GM12878 (cell line): ENCODE results near the gene PPP2R5A. TPM values are rescaled to one million over a fixed set of nuclear protein-coding genes. Genes with fewer than 3 reads are reported as not detected.

Experiments used
- ATAC-seq: fragments of 200-7000 bp; cut with Tn5 transposase; 3 replicates; pipeline ENCODE4 v1.9.1; 2020; ENCODE audit warnings: mild to moderate bottlenecking, moderate library complexity
- BruUV-seq: library from RNA; stranded (reverse); fragments of 400-500 nt; replicated peaks from 2 replicates; lab custom pipeline; 2021; lab: Mats Ljungman, UMichigan
- CTCF ChIA-PET: fragments of 300-600 bp; sonication (Branson Sonifier 250); formaldehyde crosslinking; extraction: SDS; loops from one replicate; lab custom pipeline; 2021; ENCODE audit warnings: inconsistent platforms; lab: Yijun Ruan, JAX
- POLR2A ChIA-PET: fragments of 350-600 bp; formaldehyde crosslinking; extraction: SDS; loops from one replicate; lab custom pipeline; 2021; ENCODE audit warnings: inconsistent platforms; lab: Charles Lee
- RAD21 ChIA-PET: fragments of 300-600 bp; sonication (Branson Sonifier 250); formaldehyde crosslinking; loops from one replicate; lab custom pipeline; 2023; ENCODE audit warnings: antibody characterized with exemption; ENCODE audit not compliant: unreplicated experiment; lab: Charles Lee
- SMC1A ChIA-PET: fragments of 300-600 bp; sonication (Branson Sonifier 250); formaldehyde crosslinking; loops from one replicate; lab custom pipeline; 2023; ENCODE audit not compliant: unreplicated experiment, uncharacterized antibody; lab: Charles Lee
- DNase-seq: peaks from one replicate; pipeline ENCODE4 v3.0.0-alpha.2; 2011; ENCODE audit warnings: low read depth, low spot score
- FAIRE-seq: peaks from 3 replicates; lab custom pipeline; 2011; peaks lifted over from hg19 to GRCh38; lab: Jason Lieb, UNC
- H2AFZ ChIP-seq: 2 replicates; pipeline ENCODE4 v1.6.0; 2011; ENCODE audit warnings: low read depth, low read length, control low read depth; ENCODE audit not compliant: control insufficient read depth
- H3K27ac ChIP-seq: 2 replicates; pipeline ENCODE4 v1.5.1; 2011; ENCODE audit warnings: control low read depth; ENCODE audit not compliant: control insufficient read depth, insufficient read depth
- H3K27me3 ChIP-seq, 2 experiments: replicated peaks in 1 of 2; 2 replicates each; pipeline versions ENCODE4 v1.6.0 to v1.6.1; 2011; ENCODE audit warnings: low read length in 1 of 2; ENCODE audit not compliant: control insufficient read depth in 2 of 2, insufficient read depth in 2 of 2
- H3K36me3 ChIP-seq, 2 experiments: 2 replicates each; pipeline ENCODE4 v1.5.1; 2011; ENCODE audit warnings: low read length in 1 of 2; ENCODE audit not compliant: control insufficient read depth in 2 of 2, insufficient read depth in 2 of 2
- H3K4me1 ChIP-seq: 2 replicates; pipeline ENCODE4 v1.6.1; 2011; ENCODE audit warnings: mild to moderate bottlenecking, low read length, moderate library complexity, mixed read lengths; ENCODE audit not compliant: control insufficient read depth, insufficient read depth
- H3K4me2 ChIP-seq: 2 replicates; pipeline ENCODE4 v1.6.0; 2011; ENCODE audit warnings: control low read depth; ENCODE audit not compliant: control insufficient read depth, insufficient read depth
- H3K4me3 ChIP-seq: fragments of 200-600 bp; sonication (generic); 2 replicates; pipeline ENCODE4 v1.5.1; 2016
- H3K79me2 ChIP-seq: 2 replicates; pipeline ENCODE4 v1.6.0; 2011; ENCODE audit warnings: low read length; ENCODE audit not compliant: control insufficient read depth, insufficient read depth
- H3K9ac ChIP-seq: 2 replicates; pipeline ENCODE4 v1.8.0; 2011; ENCODE audit warnings: low read length, control low read depth, mixed read lengths; ENCODE audit not compliant: control insufficient read depth, insufficient read depth
- H3K9me3 ChIP-seq: replicated peaks from 3 replicates; pipeline ENCODE4 v1.5.1; 2011; ENCODE audit warnings: mild to moderate bottlenecking, low read length; ENCODE audit not compliant: control insufficient read depth, insufficient read depth
- H4K20me1 ChIP-seq: 2 replicates; pipeline ENCODE4 v1.6.0; 2011; ENCODE audit not compliant: control insufficient read depth, insufficient read depth
- BMI1 ChIP-seq: fragments of 450-650 bp; IDR thresholded peaks from 2 replicates; pipeline ENCODE4 v1.6.1; 2016; ENCODE audit warnings: mild to moderate bottlenecking, moderate library complexity, borderline replicate concordance
- CBFB ChIP-seq: IDR thresholded peaks from 2 replicates; pipeline ENCODE4 v1.6.1; 2016; ENCODE audit warnings: antibody characterized with exemption, low read depth
- MEF2B ChIP-seq: fragments of 450-650 bp; IDR thresholded peaks from 2 replicates; pipeline ENCODE4 v1.6.1; 2018; ENCODE audit warnings: mild to moderate bottlenecking, moderate library complexity; ENCODE audit not compliant: partially characterized antibody, poor library complexity, severe bottlenecking
- NFYA ChIP-seq: IDR thresholded peaks from 2 replicates; pipeline ENCODE4 v1.6.1; 2011; ENCODE audit warnings: low read depth, mild to moderate bottlenecking, low read length, improper control_type of control experiment, borderline replicate concordance
- SKIL ChIP-seq: fragments of 450-650 bp; IDR thresholded peaks from 2 replicates; pipeline ENCODE4 v1.6.1; 2017; ENCODE audit warnings: mild to moderate bottlenecking, low read depth, inconsistent platforms; ENCODE audit not compliant: poor library complexity, severe bottlenecking
- YBX1 ChIP-seq: fragments of 450-650 bp; IDR thresholded peaks from 2 replicates; pipeline ENCODE4 v1.6.1; 2016; ENCODE audit warnings: antibody characterized with exemption
- ZBTB33 ChIP-seq: fragments of 450-650 bp; IDR thresholded peaks from 2 replicates; pipeline ENCODE4 v1.6.1; 2017; ENCODE audit warnings: mild to moderate bottlenecking
- ZNF687 ChIP-seq: fragments of 450-650 bp; IDR thresholded peaks from 2 replicates; pipeline ENCODE4 v1.6.1; 2017; ENCODE audit warnings: mild to moderate bottlenecking, moderate library complexity
- WGBS: methylation state at CpG from one replicate; pipeline ENCODE4 v1.1.6; 2016; ENCODE audit warnings: low lambda C conversion rate; ENCODE audit not compliant: insufficient replicate concordance, insufficient coverage; ENCODE audit errors: missing lambda C conversion rate; 5-methylcytosine and 5-hydroxymethylcytosine counted together
- in situ Hi-C: fragments of 300-500 bp; cut with MboI; formaldehyde crosslinking; loops from 9 replicates; pipeline ENCODE4 v1.14.3; 2018; ENCODE audit warnings: mixed read lengths
- intact Hi-C: fragments of 100-400 bp; cut with micrococcal nuclease; formaldehyde crosslinking; loops from one replicate; pipeline ENCODE4 v1.14.2; 2022; ENCODE audit not compliant: unreplicated experiment
- polyA plus RNA-seq, 11 experiments: library from polyadenylated mRNA; depleted of rRNA in 4 of 11; unstranded in 6 of 11; stranded (reverse) in 5 of 11; fragments of >200 nt; fragmentation: Nextera tagmentation in 4 of 11; fragmentation: Illumina TruSeq in 1 of 11; extraction: Ambion mirVana in 4 of 11; extraction: Trizol in 1 of 11; gene quantifications; 1 replicate in 1 of 11; 2 replicates in 10 of 11; pipeline versions ENCODE4 v1.2.1 to v1.2.3, GENCODE V29; 2011 to 2016; ENCODE audit warnings: inconsistent platforms in 2 of 11, missing spikeins in 2 of 11, low read depth in 1 of 11
- total RNA-seq, 4 experiments: library from RNA; depleted of rRNA in 3 of 4; stranded (reverse); fragments of >200 nt in 3 of 4; fragmentation: Illumina TruSeq in 1 of 4; extraction: Trizol in 1 of 4; gene quantifications; 2 replicates each; pipeline versions ENCODE4 v1.2.1 to v1.2.3, GENCODE V29; 2013 to 2021

The PPP2R5A gene
- total and polyA plus RNA-seq, 10 of the 15 experiments (the other 5 are each of a cell fraction or from before 2014, with no cell fraction given), result 15.4 to 40.6 (median 32.5) TPM

- ATAC-seq, result peak; percentile 67
- RAD21 ChIA-PET, result interaction anchor here (0.6 to 3.7 kb wide), 7 partner anchors 24 to 687 kb away, joined by 3 to 36 read pairs (median 3); no protein-coding TSS in a partner anchor
- no peak for FAIRE-seq
- SMC1A ChIA-PET, result interaction anchor here (0.6 to 9.0 kb wide), 10 partner anchors 9 to 305 kb away, joined by 3 to 102 read pairs (median 4); no protein-coding TSS in a partner anchor
- Histone ChIP-seq H3K4me2 (no peak overlapping the region), H3K9ac (no peak overlapping the region), H3K36me3 (peaks cover 6 to 20% of the 10 kb centered on the region in 2 experiments), H2AFZ (no peak overlapping the region), H3K4me3 (no peak overlapping the region), H3K9me3 (no peaks in the 10 kb centered on the region; the same call in 2 of the 3 replicates), H3K27ac (no peak overlapping the region), H4K20me1 (no peaks in the 10 kb centered on the region), H3K27me3 (no peaks in the 10 kb centered on the region), H3K4me1 (no peaks in the 10 kb centered on the region), H3K79me2 (no peaks in the 10 kb centered on the region)
- 45% methylated on average over 2 of the region's 2 CpGs for WGBS
- intact Hi-C loops, result loop anchor here (1.0 to 2.0 kb wide), 3 partner anchors 89 to 305 kb away; no protein-coding TSS in a partner anchor
- BruUV-seq, result no TSS peak
- POLR2A ChIA-PET, result no interaction called here
- in situ Hi-C loops, result loop anchor here (5.0 to 10.0 kb wide), 2 partner anchors 295 to 683 kb away; no protein-coding TSS in a partner anchor
- TF ChIP-seq CBFB (no peak), YBX1 (no peak), MEF2B (no peak), SKIL (no peak), NFYA (no peak), ZNF687 (no peak), ZBTB33 (no peak), BMI1 (no peak)
- CTCF ChIA-PET, result interaction anchor here (0.7 to 5.1 kb wide), 21 partner anchors 9 to 687 kb away, joined by 3 to 123 read pairs (median 4); partner anchors contain the start of genes DTL and INTS7
- no peak for DNase-seq
These were observed 82.4 kb downstream of the PPP2R5A start for GRCh38 chr1:212367474-212368072.
